OCI-LY7 (cell line): ENCODE data around the gene RXRG.

Experiments used
- EZH2phosphoT487 ChIP-seq: fragments of 200-600 bp; sonication (generic); IDR thresholded peaks from 2 replicates; pipeline ENCODE4 v1.6.1; 2018; ENCODE audit warnings: low read depth, borderline replicate concordance, mild to moderate bottlenecking, mixed run types, antibody characterized with exemption, low read length, moderate library complexity, mixed read lengths
- TF ChIP-seq, protein P1 (sequence below): fragments of 200-600 bp; sonication (generic); conservative IDR thresholded peaks from 2 replicates; pipeline ENCODE4 v1.5.1; 2014; ENCODE audit warnings: mild to moderate bottlenecking, antibody characterized with exemption, low read length, moderate library complexity, mixed read lengths

DNA sequence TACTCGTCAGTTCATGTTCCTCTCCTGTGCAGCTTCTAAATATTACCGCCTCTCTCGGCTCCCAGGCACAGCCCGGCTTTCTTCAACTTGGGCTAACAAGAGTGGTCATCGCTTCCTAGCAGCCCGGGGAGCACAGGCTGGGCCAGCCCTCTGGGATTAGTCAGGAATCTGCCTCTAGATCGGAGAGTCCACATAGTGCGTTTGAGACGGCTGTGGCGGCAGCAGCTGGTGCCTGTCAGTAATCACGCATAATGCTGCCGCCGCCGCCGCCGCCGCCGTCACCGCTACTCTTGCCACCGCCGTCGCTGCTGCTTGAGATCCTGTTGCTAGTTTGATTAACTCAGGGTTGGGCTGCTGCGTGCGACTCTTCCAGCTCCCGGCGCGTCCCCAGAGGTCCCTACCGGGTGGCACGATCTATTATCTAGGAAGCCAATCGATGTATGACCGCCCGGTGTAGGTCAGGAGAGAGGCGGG, at the start of gene RXRG:
- TF ChIP-seq, protein P1, sequence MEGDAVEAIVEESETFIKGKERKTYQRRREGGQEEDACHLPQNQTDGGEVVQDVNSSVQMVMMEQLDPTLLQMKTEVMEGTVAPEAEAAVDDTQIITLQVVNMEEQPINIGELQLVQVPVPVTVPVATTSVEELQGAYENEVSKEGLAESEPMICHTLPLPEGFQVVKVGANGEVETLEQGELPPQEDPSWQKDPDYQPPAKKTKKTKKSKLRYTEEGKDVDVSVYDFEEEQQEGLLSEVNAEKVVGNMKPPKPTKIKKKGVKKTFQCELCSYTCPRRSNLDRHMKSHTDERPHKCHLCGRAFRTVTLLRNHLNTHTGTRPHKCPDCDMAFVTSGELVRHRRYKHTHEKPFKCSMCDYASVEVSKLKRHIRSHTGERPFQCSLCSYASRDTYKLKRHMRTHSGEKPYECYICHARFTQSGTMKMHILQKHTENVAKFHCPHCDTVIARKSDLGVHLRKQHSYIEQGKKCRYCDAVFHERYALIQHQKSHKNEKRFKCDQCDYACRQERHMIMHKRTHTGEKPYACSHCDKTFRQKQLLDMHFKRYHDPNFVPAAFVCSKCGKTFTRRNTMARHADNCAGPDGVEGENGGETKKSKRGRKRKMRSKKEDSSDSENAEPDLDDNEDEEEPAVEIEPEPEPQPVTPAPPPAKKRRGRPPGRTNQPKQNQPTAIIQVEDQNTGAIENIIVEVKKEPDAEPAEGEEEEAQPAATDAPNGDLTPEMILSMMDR, result no peak
- no peak for TF ChIP-seq EZH2phosphoT487
